Neural progenitor cell (in vitro differentiated cells): ENCODE data around the gene KCNH1. TPM values are rescaled to one million over a fixed set of nuclear protein-coding genes. Genes with fewer than 3 reads are reported as not detected.

ENCODE experiments used
- DNase-seq: peaks from one replicate; pipeline ENCODE4 v3.0.0-alpha.2; 2016; ENCODE audit warnings: low spot score
- H2AFZ ChIP-seq: fragments of 200-600 bp; sonication (generic); replicated peaks from 2 replicates; pipeline ENCODE4 v1.6.1; 2016; ENCODE audit warnings: antibody characterized with exemption
- H3F3A ChIP-seq: fragments of 200-600 bp; sonication (generic); 2 replicates; pipeline ENCODE4 v1.6.1; 2016; ENCODE audit warnings: antibody characterized with exemption, low read depth
- H3K27ac ChIP-seq: fragments of 200-600 bp; sonication (generic); 2 replicates; pipeline ENCODE4 v1.5.1; 2016; ENCODE audit warnings: mild to moderate bottlenecking
- H3K27me3 ChIP-seq: fragments of 200-600 bp; sonication (generic); 2 replicates; pipeline ENCODE4 v1.6.1; 2016; ENCODE audit warnings: mild to moderate bottlenecking, moderate library complexity
- H3K36me3 ChIP-seq: fragments of 200-600 bp; sonication (generic); 2 replicates; pipeline ENCODE4 v1.5.1; 2016
- H3K4me1 ChIP-seq: fragments of 200-600 bp; sonication (generic); 2 replicates; pipeline ENCODE4 v1.6.1; 2016; ENCODE audit warnings: mixed run types
- H3K4me2 ChIP-seq: fragments of 200-600 bp; sonication (generic); 2 replicates; pipeline ENCODE4 v1.6.1; 2016
- H3K4me3 ChIP-seq: fragments of 200-600 bp; sonication (generic); 2 replicates; pipeline ENCODE4 v1.5.1; 2016
- H3K79me2 ChIP-seq: fragments of 200-600 bp; sonication (generic); 2 replicates; pipeline ENCODE4 v1.6.1; 2016; ENCODE audit warnings: low read depth
- H3K9ac ChIP-seq: fragments of 200-600 bp; sonication (generic); 2 replicates; pipeline ENCODE4 v1.6.1; 2016
- H3K9me3 ChIP-seq: fragments of 200-600 bp; sonication (generic); 2 replicates; pipeline ENCODE4 v1.5.1; 2016; ENCODE audit warnings: low read depth
- H4K20me1 ChIP-seq: fragments of 200-600 bp; sonication (generic); 2 replicates; pipeline ENCODE4 v1.6.1; 2016; ENCODE audit warnings: low read depth
- H3K27ac Mint-ChIP-seq: 3 replicates; pipeline ENCODE4 v1.8.0; 2021; ENCODE audit warnings: mixed read lengths
- H3K27me3 Mint-ChIP-seq: 2 replicates; pipeline ENCODE4 v1.8.0; 2022; ENCODE audit warnings: low read depth, mild to moderate bottlenecking, inconsistent platforms, moderate library complexity, mixed read lengths; ENCODE audit not compliant: insufficient read depth
- H3K36me3 Mint-ChIP-seq: 3 replicates; pipeline ENCODE4 v1.8.0; 2021; ENCODE audit warnings: mixed read lengths
- H3K4me1 Mint-ChIP-seq: 3 replicates; pipeline ENCODE4 v1.8.0; 2021; ENCODE audit warnings: mixed read lengths
- H3K4me3 Mint-ChIP-seq: 3 replicates; pipeline ENCODE4 v1.8.0; 2021; ENCODE audit warnings: mild to moderate bottlenecking, moderate library complexity, mixed read lengths
- H3K9me3 Mint-ChIP-seq: 3 replicates; pipeline ENCODE4 v1.8.0; 2020; ENCODE audit warnings: mixed read lengths
- CTCF ChIP-seq: fragments of 200-600 bp; sonication (generic); IDR thresholded peaks from 2 replicates; pipeline ENCODE4 v1.5.1; 2017; ENCODE audit warnings: antibody characterized with exemption, mild to moderate bottlenecking
- EZH2 ChIP-seq: fragments of 200-600 bp; sonication (generic); IDR thresholded peaks from 2 replicates; pipeline ENCODE4 v1.6.1; 2017; ENCODE audit warnings: antibody characterized with exemption, mild to moderate bottlenecking, moderate library complexity
- EZH2phosphoT487 ChIP-seq: fragments of 200-600 bp; sonication (generic); IDR thresholded peaks from 2 replicates; pipeline ENCODE4 v1.6.1; 2017; ENCODE audit warnings: antibody characterized with exemption
- total RNA-seq: library from RNA; depleted of rRNA; stranded (reverse); fragments of >200 nt; gene quantifications from 2 replicates; pipeline ENCODE4 v1.2.3, GENCODE V29; 2015; ENCODE audit warnings: low replicate concordance

KCNH1 gene
- total RNA-seq, 1 donor from 2014 or later = 1.6 TPM

- Mint-ChIP-seq H3K36me3 (no peaks in the 10 kb centered on the region), H3K9me3 (no peaks in the 10 kb centered on the region), H3K4me1 (peaks cover 12% of the 10 kb centered on the region), H3K4me3 (no peak overlapping the region), H3K27me3 (peaks cover 15% of the 10 kb centered on the region), H3K27ac (no peak overlapping the region)
- Histone ChIP-seq H3K27ac (no peak overlapping the region), H3K4me3 (no peak overlapping the region), H4K20me1 (no peaks in the 10 kb centered on the region), H3K9ac (no peak overlapping the region), H3F3A (no peaks in the 10 kb centered on the region), H3K4me2 (no peak overlapping the region), H3K9me3 (no peaks in the 10 kb centered on the region), H3K27me3 (peaks cover 51% of the 10 kb centered on the region), H2AFZ (no peak overlapping the region), H3K4me1 (peaks cover 3% of the 10 kb centered on the region), H3K36me3 (no peaks in the 10 kb centered on the region), H3K79me2 (no peaks in the 10 kb centered on the region)
- DNase-seq = no peak
- TF ChIP-seq EZH2 = no peak
- no peak for TF ChIP-seq CTCF
Measured at GRCh38 chr1:211129776-211130175, 4.2 kb downstream of the KCNH1 start.

DNA sequence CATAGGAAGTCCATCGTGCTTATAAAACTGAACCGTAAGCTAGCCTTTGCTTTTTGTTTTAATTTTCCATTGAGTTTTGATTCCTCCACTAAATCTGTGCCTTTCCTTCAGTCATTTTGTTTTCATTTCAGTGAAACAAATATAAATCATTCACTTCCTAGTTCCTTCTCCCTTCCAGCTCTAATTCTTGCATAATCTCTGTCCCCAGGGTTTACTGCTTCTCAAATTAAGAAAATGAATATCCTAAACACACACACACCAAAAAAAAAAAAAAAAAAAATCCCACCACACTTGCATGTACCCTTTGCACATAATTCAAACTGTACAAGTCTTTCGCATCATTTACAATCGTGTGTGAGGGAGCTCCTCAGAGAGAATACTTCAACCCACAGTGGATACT is 6.8 kb downstream of the KCNH1 start:
- Histone ChIP-seq H4K20me1 (no peaks in the 10 kb centered on the region), H3K27ac (no peak overlapping the region), H3K4me3 (no peak overlapping the region), H2AFZ (no peak overlapping the region), H3K36me3 (no peaks in the 10 kb centered on the region), H3K4me1 (no peaks in the 10 kb centered on the region), H3K79me2 (no peaks in the 10 kb centered on the region), H3K27me3 (peaks cover 33% of the 10 kb centered on the region), H3F3A (no peaks in the 10 kb centered on the region), H3K9ac (no peak overlapping the region), H3K4me2 (no peak overlapping the region), H3K9me3 (no peaks in the 10 kb centered on the region)
- Mint-ChIP-seq H3K4me3 (no peak overlapping the region), H3K36me3 (no peaks in the 10 kb centered on the region), H3K4me1 (no peaks in the 10 kb centered on the region), H3K27me3 (peaks cover 2% of the 10 kb centered on the region), H3K9me3 (peaks cover 4% of the 10 kb centered on the region), H3K27ac (no peak overlapping the region)
- TF ChIP-seq EZH2phosphoT487 (no peak), CTCF (no peak), EZH2 (no peak)
- DNase-seq = no peak

- H3K36me3 ChIP-seq = no peaks in the 10 kb centered on the region
- no peak overlapping the region for H3K9ac ChIP-seq
- Mint-ChIP-seq H3K36me3 (no peaks in the 10 kb centered on the region), H3K27ac (no peak overlapping the region), H3K9me3 (peaks cover 7% of the 10 kb centered on the region), H3K4me1 (no peaks in the 10 kb centered on the region), H3K4me3 (no peak overlapping the region), H3K27me3 (peaks cover 2% of the 10 kb centered on the region)
- no peak overlapping the region for H3K27ac ChIP-seq
- H3K79me2 ChIP-seq = no peaks in the 10 kb centered on the region
- no peaks in the 10 kb centered on the region for H3F3A ChIP-seq
- H3K4me2 ChIP-seq = no peak overlapping the region
- H2AFZ ChIP-seq = no peak overlapping the region
- peaks cover 27% of the 10 kb centered on the region for H3K27me3 ChIP-seq
- H3K4me1 ChIP-seq = no peaks in the 10 kb centered on the region
- H3K4me3 ChIP-seq = no peak overlapping the region
- H3K9me3 ChIP-seq = no peaks in the 10 kb centered on the region
- no peaks in the 10 kb centered on the region for H4K20me1 ChIP-seq
- DNase-seq = no peak
- TF ChIP-seq EZH2 (no peak), EZH2phosphoT487 (no peak)
Measured at GRCh38 chr1:211126622-211127021, 7.3 kb downstream of the KCNH1 start.

DNA sequence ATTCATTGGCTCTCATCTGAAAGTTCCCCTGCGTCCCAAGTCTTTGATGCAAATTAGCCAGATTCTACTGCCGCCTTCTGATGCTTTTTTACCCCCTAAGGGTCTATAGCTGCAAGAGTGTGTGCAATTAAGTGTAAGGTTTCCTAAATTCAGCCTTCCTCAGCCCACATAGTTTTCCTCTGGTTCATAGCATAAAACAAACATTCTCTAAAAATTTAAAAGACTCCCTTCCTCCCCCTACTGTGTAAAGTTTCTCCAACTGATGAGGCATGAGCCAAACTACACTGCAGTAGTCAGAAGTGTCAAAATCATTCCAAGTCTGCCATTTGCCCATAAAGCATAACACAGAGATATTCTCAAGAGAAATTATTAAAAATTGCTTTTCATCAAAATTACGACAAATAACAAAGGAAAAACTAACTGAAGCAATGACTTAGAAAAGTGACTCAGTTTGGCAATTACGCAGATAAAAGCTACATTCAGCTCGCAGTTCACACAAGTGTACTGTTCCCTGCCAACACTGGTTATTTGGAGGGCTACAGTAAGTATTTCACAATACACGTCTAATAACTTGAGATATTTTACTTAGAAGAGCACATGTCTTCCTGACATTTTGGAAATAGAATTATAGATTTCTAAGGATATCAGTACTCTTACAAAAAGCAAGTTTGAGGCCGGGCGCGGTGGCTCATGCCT is 15.4 kb downstream of the KCNH1 start:
- Histone ChIP-seq H3K4me2 (no peak overlapping the region), H2AFZ (no peak overlapping the region), H3K9me3 (no peaks in the 10 kb centered on the region), H3K36me3 (no peaks in the 10 kb centered on the region), H3F3A (no peaks in the 10 kb centered on the region), H3K9ac (no peak overlapping the region), H4K20me1 (no peaks in the 10 kb centered on the region), H3K27me3 (no peaks in the 10 kb centered on the region), H3K27ac (no peak overlapping the region), H3K4me1 (no peaks in the 10 kb centered on the region), H3K4me3 (no peak overlapping the region), H3K79me2 (no peaks in the 10 kb centered on the region)
- Mint-ChIP-seq H3K9me3 (peaks cover 9% of the 10 kb centered on the region), H3K27ac (no peak overlapping the region), H3K4me1 (peaks cover 5% of the 10 kb centered on the region), H3K4me3 (no peak overlapping the region), H3K36me3 (peaks cover 5% of the 10 kb centered on the region), H3K27me3 (peaks cover 9% of the 10 kb centered on the region)
- no peak for DNase-seq
- TF ChIP-seq CTCF (no peak), EZH2 (no peak), EZH2phosphoT487 (no peak)
